ENCODE results near the gene KCNAB1. TPM values are rescaled to one million over a fixed set of nuclear protein-coding genes. Genes with fewer than 3 reads are reported as not detected.
A peak's percentile ranks its signal among the peaks of the same experiment; 100 is the strongest.

The KCNAB1 gene
- total RNA-seq, 1 experiment from 2014 or later: not detected

DNA sequence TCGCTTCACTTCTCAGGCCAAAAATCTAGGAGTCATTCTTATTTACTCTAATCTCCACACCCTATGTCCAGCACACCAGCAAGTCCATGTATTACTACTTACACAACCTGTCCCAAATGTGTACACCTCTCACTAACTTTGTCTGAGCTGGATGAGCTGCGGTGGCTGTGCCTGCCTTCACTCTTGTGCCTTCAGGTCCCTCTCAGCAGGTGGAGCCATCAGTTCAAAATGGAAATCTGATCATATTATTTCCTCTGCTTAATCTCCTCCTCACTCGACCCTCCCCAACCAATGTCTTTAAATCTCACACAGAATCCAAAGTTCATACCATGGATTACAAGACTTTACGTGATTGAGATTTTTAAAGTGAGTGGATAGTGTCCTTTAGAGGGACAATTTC lies 351.8 kb downstream of the KCNAB1 start:
- ATAC-seq: peak; percentile 57
- RAD21 ChIA-PET (ENCODE audit: low non-redundant PET in 1 of 2, low total read pairs in 2 of 2, uncharacterized antibody in 2 of 2, unreplicated experiment in 2 of 2): no interaction called here
- no peaks in the 10 kb centered on the region for H3K27me3 ChIP-seq (ENCODE audit: insufficient read depth, low read length)
- H3K36me3 ChIP-seq (ENCODE audit: control insufficient read depth in 1 of 2, insufficient read depth in 2 of 2, low read length in 2 of 2): no peaks in the 10 kb centered on the region
- CTCF ChIA-PET: interaction anchor here (0.5 kb wide), 1 partner anchor 9 kb away, joined by 3 read pairs; no protein-coding TSS in a partner anchor
- H3K27ac ChIP-seq (ENCODE audit: low read depth, low read length): no peak overlapping the region
- no peaks in the 10 kb centered on the region for H3K9me2 ChIP-seq (ENCODE audit: insufficient read depth)
- no peaks in the 10 kb centered on the region for H3K79me2 ChIP-seq (ENCODE audit: insufficient read depth, low read length)
- intact Hi-C loops (cut with micrococcal nuclease): no loop called here
- H4K20me1 ChIP-seq (ENCODE audit: insufficient read depth): no peaks in the 10 kb centered on the region
- no peak for DNase-seq (ENCODE audit: low read depth, low spot score)
- H3K9ac ChIP-seq (ENCODE audit: low read length): no peak overlapping the region
- no peak for TF ChIP-seq SRF (IDR thresholded peaks at IDR 0.05; ENCODE audit: low read depth)
- TF ChIP-seq RAD21 (IDR thresholded peaks at IDR 0.05; ENCODE audit: low read depth): peak; percentile 47
- no peak for TF ChIP-seq TCF7L2 (IDR thresholded peaks at IDR 0.05; ENCODE audit: borderline replicate concordance, extremely low read depth, insufficient read depth, insufficient read length)
- TF ChIP-seq, protein P1, sequence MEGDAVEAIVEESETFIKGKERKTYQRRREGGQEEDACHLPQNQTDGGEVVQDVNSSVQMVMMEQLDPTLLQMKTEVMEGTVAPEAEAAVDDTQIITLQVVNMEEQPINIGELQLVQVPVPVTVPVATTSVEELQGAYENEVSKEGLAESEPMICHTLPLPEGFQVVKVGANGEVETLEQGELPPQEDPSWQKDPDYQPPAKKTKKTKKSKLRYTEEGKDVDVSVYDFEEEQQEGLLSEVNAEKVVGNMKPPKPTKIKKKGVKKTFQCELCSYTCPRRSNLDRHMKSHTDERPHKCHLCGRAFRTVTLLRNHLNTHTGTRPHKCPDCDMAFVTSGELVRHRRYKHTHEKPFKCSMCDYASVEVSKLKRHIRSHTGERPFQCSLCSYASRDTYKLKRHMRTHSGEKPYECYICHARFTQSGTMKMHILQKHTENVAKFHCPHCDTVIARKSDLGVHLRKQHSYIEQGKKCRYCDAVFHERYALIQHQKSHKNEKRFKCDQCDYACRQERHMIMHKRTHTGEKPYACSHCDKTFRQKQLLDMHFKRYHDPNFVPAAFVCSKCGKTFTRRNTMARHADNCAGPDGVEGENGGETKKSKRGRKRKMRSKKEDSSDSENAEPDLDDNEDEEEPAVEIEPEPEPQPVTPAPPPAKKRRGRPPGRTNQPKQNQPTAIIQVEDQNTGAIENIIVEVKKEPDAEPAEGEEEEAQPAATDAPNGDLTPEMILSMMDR (IDR thresholded peaks at IDR 0.05 in 2 of 3, conservative IDR thresholded peaks at IDR 0.05 in 1 of 3; ENCODE audit: borderline replicate concordance in 1 of 3, insufficient read depth in 1 of 3, low read depth in 2 of 3, low read length in 2 of 3): peak in 2 of 3 experiments; percentile 18 to 25; a peak in 1 of 6 replicates
- TF ChIP-seq JUND (IDR thresholded peaks at IDR 0.05): no peak
- TF ChIP-seq POLR2AphosphoS5 (IDR thresholded peaks at IDR 0.05; ENCODE audit: low read depth, low read length): no peak
- H3K4me3 ChIP-seq (replicated peaks in 1 of 2; ENCODE audit: low read depth in 1 of 2, low read length in 2 of 2): no peak overlapping the region
- H2AFZ ChIP-seq (ENCODE audit: low read depth, low read length, poor library complexity, severe bottlenecking): no peak overlapping the region
- no peak overlapping the region for H3K4me2 ChIP-seq (ENCODE audit: low read length)
- POLR2A ChIA-PET: no interaction called here
- BruUV-seq (replicated peaks): no TSS peak
- no peaks in the 10 kb centered on the region for H3K4me1 ChIP-seq (ENCODE audit: control insufficient read depth in 1 of 2, insufficient read depth in 2 of 2, low read length in 2 of 2)
- H3K9me3 ChIP-seq (ENCODE audit: control insufficient read depth in 1 of 2, insufficient read depth in 1 of 2, low read depth in 1 of 2, low read length in 2 of 2): no peaks in the 10 kb centered on the region

DNA sequence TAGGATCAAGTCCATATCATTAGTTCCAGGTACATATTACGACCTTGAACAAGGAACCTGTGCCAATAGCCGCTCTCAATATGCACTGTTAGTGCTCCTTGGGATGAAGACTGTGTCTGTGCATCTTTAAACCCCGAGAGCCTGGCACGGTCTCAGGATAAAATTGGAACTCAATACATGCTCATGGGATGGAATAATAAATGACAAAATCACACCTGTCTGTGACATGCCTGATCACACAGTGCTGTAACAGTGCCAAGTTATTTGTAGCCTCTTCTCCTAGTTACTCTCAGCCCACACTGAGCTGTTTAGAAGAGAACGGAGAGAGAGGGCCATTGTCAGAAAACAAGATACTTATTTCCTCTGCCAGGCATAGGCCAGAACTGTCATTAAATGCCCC lies 352.3 kb downstream of the KCNAB1 start:
- Histone ChIP-seq H4K20me1 (ENCODE audit: insufficient read depth) (no peaks in the 10 kb centered on the region), H3K9me3 (ENCODE audit: control insufficient read depth in 1 of 2, insufficient read depth in 1 of 2, low read depth in 1 of 2, low read length in 2 of 2) (no peaks in the 10 kb centered on the region), H3K9ac (ENCODE audit: low read length) (no peak overlapping the region), H3K27me3 (ENCODE audit: insufficient read depth, low read length) (no peaks in the 10 kb centered on the region), H3K36me3 (ENCODE audit: control insufficient read depth in 1 of 2, insufficient read depth in 2 of 2, low read length in 2 of 2) (no peaks in the 10 kb centered on the region), H3K27ac (ENCODE audit: low read depth, low read length) (no peak overlapping the region), H3K4me1 (ENCODE audit: control insufficient read depth in 1 of 2, insufficient read depth in 2 of 2, low read length in 2 of 2) (no peaks in the 10 kb centered on the region), H2AFZ (ENCODE audit: low read depth, low read length, poor library complexity, severe bottlenecking) (no peak overlapping the region), H3K4me3 (replicated peaks in 1 of 2; ENCODE audit: low read depth in 1 of 2, low read length in 2 of 2) (no peak overlapping the region), H3K9me2 (ENCODE audit: insufficient read depth) (no peaks in the 10 kb centered on the region), H3K4me2 (ENCODE audit: low read length) (no peak overlapping the region), H3K79me2 (ENCODE audit: insufficient read depth, low read length) (no peaks in the 10 kb centered on the region)
- intact Hi-C loops (cut with micrococcal nuclease): no loop called here
- ChIA-PET POLR2A (no interaction called here), RAD21 (ENCODE audit: low non-redundant PET in 1 of 2, low total read pairs in 2 of 2, uncharacterized antibody in 2 of 2, unreplicated experiment in 2 of 2) (no interaction called here), CTCF (interaction anchor here (0.5 to 2.2 kb wide), 2 partner anchors 8 to 665 kb away, joined by 3 to 6 read pairs; no protein-coding TSS in a partner anchor)
- DNase-seq (ENCODE audit: low read depth, low spot score) (no peak), ATAC-seq (no peak)
- no TSS peak for BruUV-seq (replicated peaks)
- TF ChIP-seq SRF (IDR thresholded peaks at IDR 0.05; ENCODE audit: low read depth) (no peak), POLR2AphosphoS5 (IDR thresholded peaks at IDR 0.05; ENCODE audit: low read depth, low read length) (no peak), JUND (IDR thresholded peaks at IDR 0.05) (no peak), FOSL1 (IDR thresholded peaks at IDR 0.05; ENCODE audit: low read depth) (no peak)
- TF ChIP-seq, protein P2, sequence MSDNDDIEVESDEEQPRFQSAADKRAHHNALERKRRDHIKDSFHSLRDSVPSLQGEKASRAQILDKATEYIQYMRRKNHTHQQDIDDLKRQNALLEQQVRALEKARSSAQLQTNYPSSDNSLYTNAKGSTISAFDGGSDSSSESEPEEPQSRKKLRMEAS (IDR thresholded peaks at IDR 0.05): no peak
- TF ChIP-seq, protein P3, sequence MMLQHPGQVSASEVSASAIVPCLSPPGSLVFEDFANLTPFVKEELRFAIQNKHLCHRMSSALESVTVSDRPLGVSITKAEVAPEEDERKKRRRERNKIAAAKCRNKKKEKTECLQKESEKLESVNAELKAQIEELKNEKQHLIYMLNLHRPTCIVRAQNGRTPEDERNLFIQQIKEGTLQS (IDR thresholded peaks at IDR 0.05): no peak

Measured in HCT116 (cell line).